ENCODE measurements around the gene SLCO4C1. TPM values are rescaled to one million over a fixed set of nuclear protein-coding genes. Genes with fewer than 3 reads are reported as not detected.

The SLCO4C1 gene
- total RNA-seq, 6 experiments from 2014 or later = 2.0 to 10.5 (median 5.5) TPM

GRCh38 chr5:102290004-102290403 is 6.1 kb downstream of the SLCO4C1 start:
- Histone ChIP-seq H3K4me3 (no peak overlapping the region), H3K27me3 (no peaks in the 10 kb centered on the region), H3K9me3 (no peaks in the 10 kb centered on the region), H3K36me3 (no peaks in the 10 kb centered on the region), H3K4me1 (no peaks in the 10 kb centered on the region), H3K27ac (no peak overlapping the region)
- 96% methylated on average over 3 of the region's 3 CpGs for WGBS (ENCODE audit: insufficient coverage, low coverage, low lambda C conversion rate, missing lambda C conversion rate)
- peak; percentile 56 to 82 (median 63) for ATAC-seq
- intact Hi-C loops (cut with DNase I) = no loop called here
- TF ChIP-seq CTCF (IDR thresholded peaks at IDR 0.05) (no peak), POLR2A (IDR thresholded peaks at IDR 0.05) (no peak)
- no peak for DNase-seq

DNA sequence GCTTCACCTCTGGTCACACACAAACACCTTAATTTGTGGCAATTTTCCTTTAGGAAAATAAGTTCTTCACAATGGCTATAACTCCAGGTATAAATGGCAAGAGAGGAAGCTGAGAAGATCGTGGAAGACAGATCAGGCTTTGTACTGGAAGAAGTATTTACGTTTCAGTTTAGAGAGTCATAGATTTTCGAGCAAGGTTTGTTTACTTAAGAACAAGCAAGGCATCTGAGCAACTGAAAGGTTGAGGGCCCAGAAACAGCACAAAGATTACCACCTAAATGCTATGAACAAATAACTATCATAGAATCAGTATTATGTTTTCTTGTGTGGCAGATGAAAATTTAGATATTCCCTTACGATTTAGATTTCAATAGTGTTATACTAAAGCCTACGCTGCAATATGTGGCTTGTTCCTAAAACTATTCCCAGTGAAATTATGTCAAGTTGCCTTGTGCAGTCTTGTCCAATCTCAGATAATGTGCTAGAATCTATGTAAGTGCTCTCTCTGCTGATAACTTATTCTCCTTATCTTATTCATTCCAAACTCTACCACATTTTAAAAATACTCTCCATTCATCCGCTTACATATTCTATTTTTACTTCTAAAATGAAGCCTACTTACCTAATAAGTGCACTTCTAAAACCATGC is 6.7 kb downstream of the SLCO4C1 start:
- no peak for TF ChIP-seq POLR2A (IDR thresholded peaks at IDR 0.05)
- TF ChIP-seq CTCF (IDR thresholded peaks at IDR 0.05) = no peak
- no peak overlapping the region for H3K4me3 ChIP-seq

DNA sequence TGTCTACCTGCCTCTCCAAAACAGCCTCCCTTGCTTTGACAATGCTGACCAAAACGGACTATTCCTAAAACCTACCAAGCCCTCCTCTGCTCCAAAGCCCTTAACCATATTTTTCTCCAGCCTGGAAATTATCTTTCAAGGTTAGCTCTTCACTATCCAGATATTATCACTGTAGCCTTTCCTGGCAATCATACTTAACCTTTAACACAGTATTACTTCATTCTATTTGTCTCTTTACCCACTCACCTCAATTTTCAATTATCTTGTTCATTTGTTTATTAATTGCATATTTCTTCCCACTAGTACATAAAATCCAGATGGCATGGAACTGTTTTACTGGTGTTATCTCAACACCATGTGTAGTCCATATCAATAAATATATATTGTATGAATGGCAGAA is 7.5 kb downstream of the SLCO4C1 start:
- WGBS (ENCODE audit: insufficient coverage, low coverage, low lambda C conversion rate, missing lambda C conversion rate) = 63% methylated on average over 1 of the region's 1 CpG
- TF ChIP-seq CTCF (IDR thresholded peaks at IDR 0.05) = no peak
- no peak for TF ChIP-seq POLR2A (IDR thresholded peaks at IDR 0.05)
- intact Hi-C loops (cut with DNase I) = no loop called here
- Histone ChIP-seq H3K9me3 (no peaks in the 10 kb centered on the region), H3K4me3 (no peak overlapping the region), H3K27me3 (no peaks in the 10 kb centered on the region), H3K36me3 (no peaks in the 10 kb centered on the region), H3K27ac (no peak overlapping the region), H3K4me1 (no peaks in the 10 kb centered on the region)
- ATAC-seq = peak in 2 of 4 donors; percentile 50 to 62
- no peak for DNase-seq

More for the DNA sequence above, 6.7 kb downstream of the SLCO4C1 start:
- ATAC-seq (peak; percentile 54 to 74 (median 64)), DNase-seq (no peak)
- no peaks in the 10 kb centered on the region for H3K36me3 ChIP-seq
- 52% methylated on average over 6 of the region's 6 CpGs for WGBS (ENCODE audit: insufficient coverage, low coverage, low lambda C conversion rate, missing lambda C conversion rate)
- intact Hi-C loops (cut with DNase I) = no loop called here
- no peaks in the 10 kb centered on the region for H3K27me3 ChIP-seq
- H3K27ac ChIP-seq = no peak overlapping the region
- H3K4me1 ChIP-seq = no peaks in the 10 kb centered on the region
- H3K9me3 ChIP-seq = no peaks in the 10 kb centered on the region

DNA sequence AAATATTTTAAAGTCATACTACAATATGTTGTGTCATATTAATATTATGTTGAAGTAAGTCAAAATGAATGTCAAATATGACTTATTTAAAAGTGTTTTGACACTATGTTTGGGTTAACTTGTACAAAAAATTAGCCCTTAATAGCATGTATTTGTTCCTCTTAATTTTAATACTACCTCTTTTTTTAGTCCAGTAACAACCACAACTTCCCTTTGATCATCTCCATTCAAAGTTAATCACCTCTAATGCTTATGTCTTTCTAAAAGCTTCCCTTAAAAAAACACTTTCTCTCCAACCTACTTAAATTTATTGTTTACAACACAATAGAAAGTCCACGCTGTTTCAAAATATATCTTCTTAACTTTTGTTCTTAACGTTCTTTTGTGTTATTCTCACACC is 9.6 kb downstream of the SLCO4C1 start:
- no peak for TF ChIP-seq CTCF (IDR thresholded peaks at IDR 0.05)
- no peak for TF ChIP-seq POLR2A (IDR thresholded peaks at IDR 0.05)
- Histone ChIP-seq H3K27me3 (no peaks in the 10 kb centered on the region), H3K4me3 (no peak overlapping the region), H3K36me3 (no peaks in the 10 kb centered on the region), H3K4me1 (no peaks in the 10 kb centered on the region), H3K9me3 (no peaks in the 10 kb centered on the region), H3K27ac (no peak overlapping the region)
- ATAC-seq (no peak), DNase-seq (no peak)
- intact Hi-C loops (cut with DNase I) = no loop called here
- 50% methylated on average over 2 of the region's 2 CpGs for WGBS (ENCODE audit: insufficient coverage, low coverage, low lambda C conversion rate, missing lambda C conversion rate)
